GM10266 (cell line): ENCODE measurements around the gene HBE1.
A peak's percentile ranks its signal among the peaks of the same experiment; 100 is the strongest.
"Not testable (repeated sequence)": the region's sequence is repeated elsewhere in the genome, so short reads cannot be mapped to it uniquely, and the experiment has no call there.

Source experiments
- DNase-seq: peaks from one replicate; pipeline ENCODE4 v3.0.0; 2012; ENCODE audit errors: extremely low spot score
- CTCF ChIP-seq: IDR thresholded peaks from 2 replicates; pipeline ENCODE4 v1.5.1; 2012; ENCODE audit warnings: mild to moderate bottlenecking, low read depth; ENCODE audit not compliant: control insufficient read depth, insufficient read depth; ENCODE audit errors: missing control alignments

HBE1 gene

GRCh38 chr11:5301846-5302245 lies 32.1 kb upstream of the HBE1 start, which contains the start of gene OR51B4:
Gene OR51B4, minus strand, starts transcription at chr11:5301946. Its CDS starts 0 bp downstream, at chr11:5301946.
- no peak for DNase-seq
- no peak for TF ChIP-seq CTCF

GRCh38 chr11:5300251-5300650 lies 30.5 kb upstream of the HBE1 start:
- TF ChIP-seq CTCF, result no peak
- no peak for DNase-seq

GRCh38 chr11:5298451-5298850 lies 28.7 kb upstream of the HBE1 start:
- no peak for TF ChIP-seq CTCF

GRCh38 chr11:5297721-5298323 lies 28.1 kb upstream of the HBE1 start:
- DNase-seq, result no peak
- TF ChIP-seq CTCF, result no peak

More at GRCh38 chr11:5298451-5298850, 28.7 kb upstream of the HBE1 start:
- DNase-seq, result no peak

GRCh38 chr11:5294342-5294995 lies 24.7 kb upstream of the HBE1 start:
- DNase-seq, result not testable (repeated sequence)

GRCh38 chr11:5293028-5293427 lies 23.3 kb upstream of the HBE1 start:
- DNase-seq, result no peak
- no peak for TF ChIP-seq CTCF

GRCh38 chr11:5291207-5291838 lies 21.6 kb upstream of the HBE1 start:
- DNase-seq, result peak; percentile 47
- TF ChIP-seq CTCF, result peak; percentile 51
